HG03025 (cell line): ENCODE measurements around the gene ANKDD1A.

ENCODE experiments used
- ATAC-seq: cut with Tn5 transposase; IDR thresholded peaks from one replicate; pipeline ENCODE4 v1.9.1; 2021; ENCODE audit warnings: mild to moderate bottlenecking, moderate library complexity; ENCODE audit not compliant: unreplicated experiment, low FRiP score

ANKDD1A gene

GRCh38 chr15:64894395-64895056 is 17.2 kb upstream of the ANKDD1A start:
- peak; percentile 26 for ATAC-seq

GRCh38 chr15:64895285-64896065 is 16.2 kb upstream of the ANKDD1A start:
- no peak for ATAC-seq

- ATAC-seq = no peak
Observed at GRCh38 chr15:64896371-64897069, 15.2 kb upstream of the ANKDD1A start.

- no peak for ATAC-seq
Observed at GRCh38 chr15:64897345-64897985, 14.2 kb upstream of the ANKDD1A start.

- no peak for ATAC-seq
Observed at GRCh38 chr15:64898406-64898805, 13.3 kb upstream of the ANKDD1A start.

- ATAC-seq = no peak
Observed at GRCh38 chr15:64901141-64901540, 10.6 kb upstream of the ANKDD1A start.

GRCh38 chr15:64901914-64902313 is 9.8 kb upstream of the ANKDD1A start:
- ATAC-seq = no peak

GRCh38 chr15:64902863-64903262 is 8.8 kb upstream of the ANKDD1A start:
- no peak for ATAC-seq

- ATAC-seq = no peak
Observed at GRCh38 chr15:64903326-64903950, 8.3 kb upstream of the ANKDD1A start.

GRCh38 chr15:64904189-64904588 is 7.5 kb upstream of the ANKDD1A start:
- ATAC-seq = no peak

GRCh38 chr15:64905119-64905831 is 6.4 kb upstream of the ANKDD1A start:
- ATAC-seq = no peak

GRCh38 chr15:64905941-64906340 is 5.8 kb upstream of the ANKDD1A start:
- no peak for ATAC-seq

GRCh38 chr15:64906402-64906801 is 5.3 kb upstream of the ANKDD1A start:
- no peak for ATAC-seq

- ATAC-seq = no peak
Observed at GRCh38 chr15:64907991-64908390, 3.7 kb upstream of the ANKDD1A start.

GRCh38 chr15:64909546-64909945 is 2.2 kb upstream of the ANKDD1A start:
- ATAC-seq = no peak

- ATAC-seq = no peak
Observed at GRCh38 chr15:64912379-64913325, 950 bp downstream of the ANKDD1A start.

GRCh38 chr15:64915518-64916227 is 4.0 kb downstream of the ANKDD1A start:
- ATAC-seq = no peak

GRCh38 chr15:64916365-64916764 is 4.7 kb downstream of the ANKDD1A start:
- no peak for ATAC-seq
